ENCODE results near the gene SPTB.

DNA sequence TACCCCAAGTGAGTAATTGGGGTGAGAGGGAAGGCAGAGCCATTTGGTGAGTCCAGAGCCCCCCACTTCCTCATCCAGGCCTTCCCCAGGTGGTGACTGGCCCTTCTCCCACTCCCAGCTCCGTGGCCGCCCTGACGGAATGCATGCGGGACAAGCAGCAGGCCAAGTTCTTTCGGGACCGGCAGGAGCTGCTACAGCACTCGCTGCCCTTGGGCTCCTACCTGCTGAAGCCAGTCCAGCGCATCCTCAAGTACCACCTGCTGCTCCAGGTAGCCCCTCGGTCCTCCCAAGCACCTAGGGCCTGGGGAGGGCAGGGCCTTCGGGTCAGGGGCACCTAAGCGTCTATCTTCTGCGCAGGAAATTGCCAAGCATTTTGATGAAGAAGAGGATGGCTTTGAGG lies 149.0 kb downstream of the SPTB start:
- no peak for TF ChIP-seq EZH2 (IDR thresholded peaks at IDR 0.05; ENCODE audit: borderline replicate concordance)
- no peak for TF ChIP-seq CTCF (IDR thresholded peaks at IDR 0.05; ENCODE audit: poor library complexity)
- no peak for TF ChIP-seq EZH2phosphoT487 (IDR thresholded peaks at IDR 0.05; ENCODE audit: low read depth, severe bottlenecking, unreplicated experiment)

Data from hepatocyte (in vitro differentiated cells).